Renal pelvis (tissue), 4 donors: Measurements from ENCODE around the gene PRAC1. TPM values are rescaled to one million over a fixed set of nuclear protein-coding genes. Genes with fewer than 3 reads are reported as not detected.
"Not testable (repeated sequence)": the region's sequence is repeated elsewhere in the genome, so short reads cannot be mapped to it uniquely, and the experiment has no call there.

ENCODE experiments used
- DNase-seq: peaks from one replicate; pipeline ENCODE4 v3.0.0-alpha.2; 2013
- polyA plus RNA-seq, 3 donors: library from polyadenylated mRNA; unstranded; fragments of 120-200 nt; gene quantifications; one replicate each; pipeline ENCODE4 v1.2.1, GENCODE V29; 2013; ENCODE audit not compliant: insufficient read length in 3 of 3

The PRAC1 gene
- polyA plus RNA-seq, 3 donors, result not detected

DNA sequence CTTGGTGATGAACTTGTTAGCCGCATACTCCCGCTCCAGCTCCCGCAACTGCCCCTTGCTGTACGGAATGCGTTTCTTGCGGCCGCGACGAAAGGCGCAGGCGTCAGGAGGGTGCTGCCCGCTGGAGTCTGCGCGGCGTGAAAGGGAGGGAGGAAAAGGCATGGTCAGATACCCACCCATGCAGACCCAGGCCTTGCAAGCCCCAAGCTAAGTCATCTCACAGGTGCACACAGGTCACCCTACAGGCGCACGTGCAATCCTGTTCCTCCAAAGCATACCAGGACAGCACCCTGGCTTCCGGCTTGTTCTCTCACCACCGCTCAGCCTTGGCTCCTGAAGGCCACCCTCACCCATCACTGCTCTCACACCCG, 4.6 kb upstream of the PRAC1 start:
- DNase-seq, result no peak

DNA sequence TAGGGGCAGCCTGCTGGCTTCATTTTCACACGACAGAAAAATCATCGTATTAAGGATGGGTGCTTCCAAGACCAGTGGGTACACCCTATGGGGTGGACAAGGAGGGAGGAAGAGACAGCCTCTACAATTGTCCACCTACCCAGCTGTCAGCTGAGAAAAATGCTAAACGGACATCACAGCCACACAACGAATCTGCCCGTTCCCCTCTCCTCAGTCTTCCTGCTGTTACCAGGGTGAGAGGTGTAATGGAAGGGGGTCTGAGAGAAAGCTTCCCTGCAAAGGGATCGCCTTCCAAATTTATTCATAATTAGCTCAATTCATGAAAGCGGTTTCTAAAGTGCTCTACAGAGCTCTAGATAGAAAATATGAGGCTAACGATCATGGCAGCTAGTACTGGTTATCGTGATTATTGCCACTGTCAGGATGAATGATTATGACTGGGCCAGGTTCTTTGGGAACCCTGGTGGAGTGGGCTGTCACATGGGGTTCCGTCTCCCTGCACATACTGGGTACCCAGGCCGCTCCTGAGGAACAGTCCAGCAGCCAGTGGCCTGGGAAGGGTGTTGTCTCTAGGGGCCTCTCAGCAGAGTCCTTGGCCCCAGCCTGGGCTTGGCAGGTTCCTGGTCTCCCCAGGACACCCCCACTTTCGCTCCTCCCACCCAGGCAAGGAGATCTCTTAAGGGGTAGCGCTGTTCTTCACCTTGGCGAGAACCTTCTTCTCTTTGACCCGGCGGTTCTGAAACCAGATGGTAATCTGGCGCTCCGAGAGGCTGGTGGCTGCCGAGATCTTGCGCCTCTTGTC, 4.0 kb upstream of the PRAC1 start:
- DNase-seq, result no peak

DNA sequence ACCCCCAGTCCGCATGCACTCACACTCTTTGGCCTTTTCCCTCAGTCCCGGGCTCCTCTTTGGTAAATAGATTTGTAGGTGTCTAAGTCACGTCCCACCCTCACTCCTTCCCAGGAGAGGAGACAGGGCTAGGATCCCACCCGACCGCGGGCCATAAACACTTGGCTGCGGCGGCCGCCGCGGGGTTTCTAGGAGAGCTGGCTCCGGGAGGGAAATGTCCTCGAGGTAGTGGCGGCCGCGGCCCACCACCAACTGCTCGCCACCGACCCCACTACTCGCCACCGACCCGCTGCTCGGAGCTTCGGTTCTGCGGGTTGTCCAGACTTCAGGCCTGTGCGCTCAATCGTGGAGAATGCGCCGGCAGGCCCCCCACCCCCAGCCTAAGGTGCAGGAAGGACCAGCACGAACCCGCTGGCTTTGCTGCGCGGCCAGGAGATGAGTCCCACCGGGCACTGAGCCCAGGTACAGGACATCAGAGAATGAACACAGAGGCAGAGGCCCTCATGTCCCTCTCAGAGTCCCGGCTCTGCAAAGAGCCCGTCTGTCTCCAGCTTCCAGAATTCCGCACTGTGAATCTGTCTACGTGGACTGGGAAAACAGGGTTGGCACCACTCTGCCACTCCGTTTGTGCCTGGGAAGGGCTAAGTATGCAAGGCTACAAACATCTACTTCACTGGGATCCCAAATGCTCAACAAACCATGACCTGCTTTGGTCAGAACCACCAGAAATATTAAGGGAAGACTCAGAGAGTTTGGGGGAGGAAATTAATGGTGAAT, 3.2 kb upstream of the PRAC1 start:
- DNase-seq, result no peak

DNA sequence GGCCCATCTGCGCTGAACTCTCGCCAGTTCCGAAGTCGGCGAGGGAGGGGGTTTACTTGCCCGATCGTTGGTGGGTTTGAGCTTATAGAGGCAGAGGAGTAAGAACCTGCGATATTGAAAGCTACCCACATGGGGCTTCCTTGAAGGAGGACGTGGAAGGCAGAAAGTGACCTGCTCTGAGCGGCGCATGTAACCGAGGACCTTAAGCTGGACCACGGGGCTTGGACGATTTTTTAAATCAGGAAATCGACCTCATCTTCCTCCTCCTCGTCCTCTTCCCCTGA, 2.6 kb upstream of the PRAC1 start:
- DNase-seq, result no peak

DNA sequence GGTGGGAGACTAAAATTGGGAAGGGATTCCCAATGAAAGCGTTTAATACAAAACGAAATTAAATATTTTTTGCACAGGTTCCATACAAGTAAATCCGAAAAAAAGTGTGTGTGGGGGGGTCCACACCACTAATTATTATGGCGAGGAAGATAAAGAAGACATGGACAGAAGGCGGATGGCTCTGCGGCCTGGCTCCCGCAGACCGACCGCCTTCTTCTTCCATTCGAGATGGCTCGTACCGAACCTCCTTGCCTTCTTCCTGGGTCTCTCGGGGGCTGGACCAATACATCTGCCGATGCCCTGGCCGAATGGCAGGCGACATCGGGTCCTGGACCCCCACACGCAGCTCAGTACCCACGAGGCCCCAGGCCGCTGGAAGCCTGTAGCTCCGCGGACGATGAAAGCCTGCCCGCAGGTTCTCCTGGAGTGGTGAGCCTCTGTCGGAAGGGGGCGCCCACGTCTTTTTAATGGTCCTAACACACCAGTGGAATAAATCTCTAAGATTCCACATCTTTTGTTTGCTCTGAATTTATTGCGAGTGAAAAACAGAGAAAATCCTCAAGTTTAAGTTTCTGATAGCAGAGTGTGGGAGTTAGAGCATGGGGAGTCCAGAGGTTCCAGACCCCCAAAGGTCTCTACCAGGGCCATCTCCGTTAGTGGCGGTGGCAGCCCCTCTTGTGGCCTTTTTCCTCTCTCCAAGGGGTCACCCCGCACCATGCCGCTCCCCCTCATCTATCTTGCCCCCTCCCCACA, 2.1 kb upstream of the PRAC1 start:
- DNase-seq, result peak; percentile 88

DNA sequence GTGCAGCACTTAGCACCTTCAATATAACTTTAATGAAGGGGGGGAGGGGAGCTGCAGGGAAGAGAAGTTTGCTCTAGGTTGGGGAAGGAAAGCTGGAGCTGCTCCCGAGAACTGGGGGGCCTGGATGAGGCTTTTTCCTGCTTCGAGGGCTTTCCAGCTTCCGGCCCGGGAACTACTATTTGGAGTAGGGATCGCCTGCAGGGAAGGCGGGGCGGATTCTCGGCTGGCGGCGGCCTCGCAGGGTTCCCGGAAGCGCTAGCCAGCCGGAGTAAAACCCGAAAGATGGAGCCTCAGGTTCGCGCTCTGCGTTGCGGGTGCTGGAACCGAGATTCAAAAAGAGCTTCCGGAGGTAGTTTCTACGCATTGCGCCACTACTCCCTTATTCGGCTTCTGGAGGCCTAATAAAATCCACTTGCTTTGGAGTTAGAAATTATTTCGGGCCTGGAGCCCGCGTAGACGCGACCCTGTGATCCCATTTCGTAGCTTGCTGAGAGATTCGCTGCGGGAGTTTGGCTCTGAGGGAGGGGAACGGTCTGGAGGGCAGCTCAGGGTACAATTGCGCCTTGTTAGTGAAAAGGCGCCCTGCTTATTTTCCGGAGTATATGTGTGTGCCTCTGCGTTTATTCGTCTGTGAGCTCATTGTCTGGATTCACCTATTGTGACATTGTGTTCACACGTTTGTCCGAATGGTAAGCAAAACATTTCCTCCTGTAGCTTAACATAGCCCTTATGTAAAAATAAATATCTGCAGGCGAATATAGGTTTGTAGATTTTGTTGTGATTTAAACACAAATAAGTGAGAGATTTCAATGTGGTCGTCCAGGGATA, 1.3 kb upstream of the PRAC1 start:
- DNase-seq, result no peak

DNA sequence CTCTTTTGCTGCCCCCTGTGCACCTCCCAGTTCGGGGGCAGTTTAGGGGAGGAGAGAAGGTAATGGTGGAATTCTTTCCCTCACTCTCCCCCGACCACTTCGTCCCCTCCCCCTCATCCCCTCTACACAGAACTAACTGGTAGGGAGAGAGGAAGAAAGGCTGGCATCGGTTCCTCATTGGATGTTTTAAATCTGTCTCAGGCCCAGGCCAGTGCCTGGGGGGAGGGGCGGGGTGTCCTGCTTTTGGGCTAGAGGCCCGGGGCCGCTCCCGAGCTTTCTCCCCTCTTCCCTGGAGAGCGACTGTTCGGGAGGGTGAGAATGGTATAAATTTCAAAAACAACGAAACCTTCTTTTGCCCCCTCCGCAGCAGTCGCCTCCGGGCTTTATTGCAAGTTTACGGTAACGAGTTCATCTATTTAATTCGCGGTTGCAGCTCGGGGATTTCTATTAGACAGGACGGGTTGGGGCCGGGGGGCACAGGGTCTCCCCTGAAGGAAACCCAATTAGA, 651 bp upstream of the PRAC1 start, which contains the start of gene PRAC2:
Gene PRAC2 (plus strand): TSS at position 271 of the 508 bp plus-strand sequence. CDS start 1,226 bp downstream, outside the sequence.
- no peak for DNase-seq

DNA sequence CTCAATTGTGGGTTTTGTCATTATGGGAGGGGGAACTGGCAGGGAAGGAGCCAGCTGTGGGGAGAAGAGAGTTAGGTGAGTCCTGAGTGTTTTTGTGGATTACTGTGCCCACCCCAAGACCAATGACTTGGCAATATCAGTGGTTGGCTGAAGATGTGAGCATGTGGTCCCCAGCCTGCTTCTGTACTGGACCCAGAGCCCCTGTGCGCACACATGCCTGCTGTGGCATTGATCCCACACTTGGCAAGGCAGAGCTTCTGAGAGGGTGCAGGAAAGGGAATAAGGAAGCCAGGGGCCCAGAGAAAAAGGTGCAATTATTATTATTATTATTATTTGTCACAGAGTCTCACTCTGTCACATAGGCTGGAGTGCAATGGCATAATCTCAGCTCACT, 1.3 kb downstream of the PRAC1 start:
- DNase-seq, result no peak

DNA sequence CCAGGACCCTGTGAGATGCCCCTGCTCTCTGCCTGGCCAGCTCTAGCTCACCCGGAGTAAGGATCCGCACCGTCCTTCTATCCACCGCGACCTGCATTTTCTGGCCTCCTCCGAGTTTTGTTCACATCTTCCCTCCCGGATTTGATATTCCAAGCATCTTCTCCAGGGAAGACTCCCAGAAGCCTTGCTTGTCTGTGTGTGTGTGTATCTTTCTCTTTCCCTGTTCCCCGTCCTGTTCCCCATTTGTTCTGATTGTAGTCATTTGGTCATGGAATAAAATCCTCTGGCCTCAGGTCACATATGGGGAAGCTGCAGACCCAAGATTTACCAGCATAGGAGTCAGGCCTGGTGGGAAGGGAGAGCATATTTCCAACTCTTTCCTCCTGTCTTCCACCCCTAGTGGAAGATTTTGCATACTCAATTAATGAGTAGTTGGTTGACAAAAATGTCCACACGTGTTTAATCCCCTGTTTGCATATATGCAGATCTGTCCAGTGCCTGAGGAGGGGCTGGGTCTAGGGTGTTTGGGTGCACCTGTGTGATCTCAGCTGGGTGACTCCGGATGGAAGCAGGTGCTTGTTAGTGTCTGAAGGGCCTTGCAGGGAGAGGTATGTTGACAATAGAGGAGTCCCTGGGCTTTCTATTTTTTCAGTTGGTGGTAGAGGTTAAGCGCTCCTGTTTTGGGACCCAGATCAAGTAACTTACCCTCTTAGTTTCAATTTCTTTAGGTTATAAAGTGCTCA, 1.9 kb downstream of the PRAC1 start:
- no peak for DNase-seq

DNA sequence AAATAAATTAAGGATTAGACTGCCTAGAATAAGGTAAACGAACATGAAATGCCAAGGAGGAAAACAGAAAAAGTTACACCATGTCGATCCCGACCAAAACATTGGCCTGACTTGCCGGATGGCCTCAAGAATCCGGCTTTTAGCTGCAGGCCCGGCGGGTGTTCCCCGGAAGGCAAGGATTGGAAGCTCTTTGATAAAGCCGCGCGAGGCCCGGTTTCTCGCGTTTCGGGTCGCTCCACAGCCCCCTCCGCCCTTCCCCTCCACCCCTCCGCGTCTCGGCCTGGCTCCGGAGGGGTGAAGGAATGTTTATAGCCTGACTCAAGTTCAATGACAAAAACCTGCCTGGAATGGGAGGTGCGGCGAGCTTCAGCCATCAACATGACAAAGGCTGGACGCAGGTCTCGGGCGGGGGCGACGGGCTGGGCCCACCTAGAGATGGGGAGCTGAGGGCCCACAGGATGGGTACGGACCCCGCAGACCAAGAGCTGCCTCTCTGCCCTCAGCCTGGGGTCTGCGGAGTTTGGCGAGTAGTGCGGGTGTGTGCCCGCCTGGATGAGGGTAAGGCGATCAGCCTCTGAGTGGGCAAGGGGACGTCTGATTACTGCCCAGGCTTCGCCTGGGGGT, 2.6 kb downstream of the PRAC1 start:
- no peak for DNase-seq

DNA sequence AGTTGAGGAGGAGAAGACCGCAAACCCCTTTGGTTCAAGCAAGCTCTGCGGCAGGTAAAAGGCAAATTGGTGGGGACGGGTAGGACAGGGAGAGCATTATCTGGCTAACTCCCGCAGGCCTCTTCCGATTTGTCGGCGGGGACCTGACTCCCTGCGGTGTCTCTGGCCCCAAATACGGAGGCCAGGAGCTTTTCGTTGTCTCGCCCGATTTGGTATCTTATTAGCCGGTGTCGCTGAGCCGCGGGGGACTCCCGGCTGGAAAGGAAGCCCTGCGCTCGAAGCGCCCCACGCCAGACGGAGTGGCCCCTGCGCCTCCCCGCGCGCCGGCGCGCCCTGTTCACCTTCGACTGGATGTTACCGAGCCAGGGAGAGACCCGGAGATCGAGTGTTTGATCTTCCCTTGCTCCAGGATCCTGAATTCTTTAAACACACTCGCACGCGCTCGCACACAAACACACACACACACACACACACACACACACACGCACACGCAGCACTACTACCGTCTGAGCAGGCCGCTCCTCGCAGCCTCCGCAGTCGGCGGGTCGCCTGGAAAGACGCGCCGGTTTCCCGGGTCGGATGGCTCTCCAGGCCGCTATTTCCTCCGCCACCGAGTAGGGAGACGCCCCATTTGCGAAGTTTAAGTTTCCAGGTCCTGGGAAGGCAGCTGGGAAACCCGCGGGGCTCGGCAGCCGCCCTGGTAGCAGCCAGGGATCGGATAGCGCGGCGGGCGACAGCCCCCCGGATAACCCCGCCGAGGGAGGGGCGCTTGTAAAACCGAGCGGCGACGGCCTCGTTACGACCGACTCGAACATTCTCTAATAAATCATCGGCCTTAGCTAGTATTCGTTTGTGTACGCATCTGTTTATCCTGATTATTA, 3.3 kb downstream of the PRAC1 start:
- DNase-seq, result no peak

DNA sequence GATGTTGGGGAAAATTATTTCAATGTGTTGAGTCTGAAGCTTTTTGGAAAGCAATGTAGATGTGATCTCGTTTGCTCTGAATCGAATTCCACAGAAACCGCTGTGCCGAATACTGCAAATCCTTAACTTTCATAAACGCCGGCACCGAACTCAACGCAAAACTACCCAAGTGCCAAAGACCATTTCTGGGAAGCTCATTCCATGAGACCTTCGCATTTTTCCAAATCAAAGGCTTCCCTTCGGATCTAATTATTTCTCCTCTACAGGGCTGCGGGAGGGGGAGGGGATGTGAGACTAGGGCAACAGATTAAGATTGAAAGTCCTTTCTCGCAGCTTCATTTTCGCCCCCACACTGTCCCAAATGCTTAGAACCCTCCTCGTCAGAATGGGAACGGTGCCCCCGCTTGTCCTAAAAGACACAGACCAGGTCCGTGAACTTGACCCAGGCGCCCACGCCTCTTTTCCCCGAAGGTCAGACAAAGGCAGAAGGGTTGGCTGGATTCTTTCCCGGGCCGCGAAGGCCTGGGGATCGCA, 4.0 kb downstream of the PRAC1 start:
- no peak for DNase-seq

DNA sequence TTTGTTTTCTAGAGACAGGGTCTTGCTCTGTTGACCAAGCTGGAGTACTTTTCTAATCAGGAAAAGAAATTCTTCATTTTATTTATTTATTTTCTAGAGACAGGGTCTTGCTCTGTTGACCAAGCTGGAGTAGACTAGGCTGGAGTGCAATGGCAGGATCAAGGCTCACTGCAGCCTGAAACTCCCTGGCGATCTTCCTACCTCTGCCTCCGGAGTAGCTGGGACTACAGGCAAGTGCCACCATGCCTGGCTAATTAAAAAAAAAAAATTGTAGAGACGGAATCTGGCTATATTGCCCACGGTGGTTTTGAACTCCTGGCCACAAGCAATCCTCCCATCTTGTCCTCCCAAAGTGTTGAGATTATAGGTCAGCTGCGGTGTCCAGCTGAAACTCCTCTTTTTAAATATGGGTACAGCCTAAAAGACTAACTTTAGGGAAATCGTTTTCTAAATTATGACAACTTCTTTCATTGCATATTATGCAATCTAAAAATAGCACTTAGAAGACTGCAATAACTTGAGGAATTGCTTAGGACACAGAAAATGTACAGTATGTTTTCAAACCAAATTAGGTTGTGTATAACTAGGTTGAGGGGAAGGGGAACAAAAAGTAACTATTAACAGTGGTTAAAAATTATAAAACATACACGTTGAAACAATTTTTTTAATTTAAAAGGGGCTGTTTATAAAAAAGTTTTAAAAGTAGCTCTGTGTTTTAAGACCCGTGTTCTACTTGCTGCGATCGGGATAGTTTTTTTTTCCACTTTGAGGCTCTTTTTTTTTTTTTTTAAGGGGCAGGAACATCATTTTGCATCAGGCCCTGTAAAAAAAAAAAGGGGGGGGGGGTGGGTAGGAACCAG, 4.7 kb downstream of the PRAC1 start:
- no peak for DNase-seq

DNA sequence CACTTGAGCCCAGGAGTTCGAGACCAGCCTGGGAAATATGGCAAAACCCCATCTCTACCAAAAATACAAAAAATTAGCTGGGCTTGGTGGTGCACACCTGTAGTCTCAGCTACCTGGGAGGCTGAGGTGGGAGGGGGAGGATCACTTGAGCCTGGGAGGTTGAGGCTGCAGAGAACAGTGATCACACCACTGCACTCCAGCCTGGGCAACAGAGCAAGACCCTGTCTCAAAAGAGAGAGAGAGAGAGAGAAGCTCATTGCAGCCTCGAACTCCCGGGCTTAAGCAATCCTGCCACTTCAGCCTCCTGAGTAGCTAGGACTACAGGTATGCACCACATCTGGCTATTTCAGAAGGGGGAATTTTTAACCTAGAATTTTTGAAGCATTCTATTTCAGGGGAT, 5.8 kb downstream of the PRAC1 start:
- DNase-seq, result not testable (repeated sequence)

DNA sequence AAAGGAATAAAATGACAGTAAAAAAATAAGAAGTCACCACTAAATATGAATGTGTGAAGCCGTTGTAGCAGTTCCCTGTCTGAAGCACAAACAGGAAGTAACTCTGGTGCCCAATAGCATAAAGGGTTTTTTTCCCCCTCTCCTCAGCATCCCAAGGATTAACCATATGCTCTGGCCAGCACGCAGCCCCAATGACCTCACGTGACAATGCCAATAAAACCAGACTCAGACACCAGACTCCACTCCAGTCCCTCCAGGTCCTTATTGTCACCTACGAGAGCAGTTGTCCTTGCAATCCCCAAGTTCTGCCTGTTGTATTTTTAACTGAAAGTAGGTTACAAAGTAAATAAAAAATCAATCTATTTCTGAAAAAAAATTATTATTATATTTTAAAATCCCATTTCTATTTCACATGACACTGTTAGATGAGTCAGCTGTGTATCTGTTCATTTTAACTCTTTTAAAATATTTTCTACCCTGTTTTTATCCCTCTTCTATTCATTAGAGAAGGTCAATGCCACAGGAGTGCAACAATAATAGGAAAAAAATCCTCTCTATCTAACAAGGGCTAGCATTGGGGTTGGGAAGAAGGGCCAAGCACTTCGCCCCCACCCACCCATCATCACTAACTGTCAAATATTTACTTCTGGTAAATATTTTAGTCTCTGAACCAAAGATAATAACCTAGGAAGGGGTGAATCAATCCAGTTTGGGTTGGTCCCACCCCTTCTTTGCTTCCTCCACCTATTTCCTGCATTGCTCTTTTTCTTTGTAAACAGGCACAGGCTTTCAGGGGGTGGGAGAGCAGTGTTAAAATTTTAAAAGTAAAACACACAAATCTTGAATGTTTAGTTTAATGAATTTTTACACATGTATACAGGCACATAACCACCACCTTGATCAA, 6.6 kb downstream of the PRAC1 start:
- no peak for DNase-seq

DNA sequence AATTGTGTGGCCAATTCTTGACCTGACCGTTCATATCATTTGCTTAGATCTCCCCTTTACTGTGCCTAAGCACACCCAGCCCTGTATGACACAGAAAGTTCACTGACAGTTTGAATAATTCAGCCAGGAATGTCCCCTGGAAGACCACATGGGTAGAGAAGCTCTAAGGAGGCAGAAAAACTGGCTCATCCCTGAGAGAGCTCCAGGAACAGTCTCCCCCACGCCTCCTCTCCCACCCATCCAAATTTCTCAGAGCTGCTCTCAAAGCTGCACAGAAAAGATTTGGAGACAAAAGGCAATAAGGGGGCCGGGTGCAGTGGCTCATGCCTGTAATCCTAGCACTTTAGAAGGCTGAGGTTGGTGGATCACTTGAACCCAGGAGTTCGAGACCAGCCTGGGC, 11.2 kb downstream of the PRAC1 start:
- DNase-seq, result no peak
